Spleen (tissue), 11 donors: ENCODE data around the gene PAQR8. TPM values are rescaled to one million over a fixed set of nuclear protein-coding genes. Genes with fewer than 3 reads are reported as not detected.

Source experiments
- DNase-seq: peaks from one replicate; pipeline ENCODE4 v3.0.0-alpha.2; 2020
- H3K27ac ChIP-seq, 8 donors: fragments of 200-600 bp; sonication (generic) in 7 of 8; 1 replicate in 4 of 8; 2 replicates in 4 of 8; pipeline versions ENCODE4 v1.5.0 to v1.8.0; 2016 to 2021; ENCODE audit warnings: inconsistent platforms in 4 of 8, mild to moderate bottlenecking in 4 of 8, moderate library complexity in 1 of 8
- H3K27me3 ChIP-seq, 7 donors: fragments of 200-600 bp; sonication (generic) in 6 of 7; replicated peaks in 1 of 7; 1 replicate in 4 of 7; 2 replicates in 3 of 7; pipeline versions ENCODE4 v1.5.0 to v1.8.0; 2016 to 2021; ENCODE audit warnings: inconsistent platforms in 3 of 7, mild to moderate bottlenecking in 1 of 7
- H3K36me3 ChIP-seq, 6 donors: fragments of 200-600 bp; sonication (generic) in 5 of 6; 1 replicate in 4 of 6; 2 replicates in 2 of 6; pipeline versions ENCODE4 v1.5.0 to v1.8.0; 2016 to 2021; ENCODE audit warnings: inconsistent platforms in 2 of 6
- H3K4me1 ChIP-seq, 6 donors: fragments of 200-600 bp; sonication (generic) in 5 of 6; 1 replicate in 3 of 6; 2 replicates in 3 of 6; pipeline versions ENCODE4 v1.5.0 to v1.8.0; 2016 to 2021; ENCODE audit warnings: inconsistent platforms in 3 of 6
- H3K4me3 ChIP-seq, 8 donors: fragments of 200-600 bp; sonication (generic) in 7 of 8; 1 replicate in 4 of 8; 2 replicates in 4 of 8; pipeline versions ENCODE4 v1.5.0 to v1.8.0; 2016 to 2021; ENCODE audit warnings: inconsistent platforms in 4 of 8, mild to moderate bottlenecking in 4 of 8, moderate library complexity in 2 of 8
- H3K9me3 ChIP-seq, 8 donors: fragments of 200-600 bp; sonication (generic) in 7 of 8; 1 replicate in 4 of 8; 2 replicates in 4 of 8; pipeline versions ENCODE4 v1.5.0 to v1.8.0; 2016 to 2021; ENCODE audit warnings: inconsistent platforms in 4 of 8
- POLR2A ChIP-seq, 3 donors: fragments of 450-650 bp; IDR thresholded peaks; one replicate each; pipeline ENCODE4 v1.5.1; 2017; ENCODE audit warnings: antibody characterized with exemption in 3 of 3, mild to moderate bottlenecking in 1 of 3
- POLR2AphosphoS5 ChIP-seq, 3 donors: sonication (generic); formaldehyde crosslinking; IDR thresholded peaks; one replicate each; pipeline ENCODE4 v1.5.1; 2017; ENCODE audit warnings: antibody characterized with exemption in 3 of 3
- WGBS, 5 donors: extraction: QIAGEN DNeasy Blood & Tissue Kit in 3 of 5; methylation state at CpG; one replicate each; pipeline versions ENCODE4 v1.1.5 to v1.1.7; 2013 to 2018; 5-methylcytosine and 5-hydroxymethylcytosine counted together
- intact Hi-C: fragments of 100-400 bp; cut with DNase I; formaldehyde crosslinking; loops from one replicate; pipeline ENCODE4 v1.15.0; 2023; ENCODE audit warnings: low total_unique reads
- polyA plus RNA-seq, 3 donors: library from polyadenylated mRNA; stranded (reverse); fragments of 200-250 nt; gene quantifications; one replicate each; pipeline ENCODE4 v1.2.1, GENCODE V29; 2013
- total RNA-seq, 7 donors: library from RNA; depleted of rRNA in 3 of 7; stranded (reverse); fragments of >200 nt in 3 of 7; fragmentation: NEBNext Ultra II Directional in 4 of 7; extraction: Animal tissue kit (Norgen Biotek cat#: 25700) in 4 of 7; gene quantifications; one replicate each; pipeline versions ENCODE4 v1.1.0 to v1.2.1, GENCODE V29; 2016 to 2021
- TF ChIP-seq, protein P1 (sequence below), 11 experiments: fragments of 200-600 bp in 7 of 11; fragments of 450-650 bp in 4 of 11; sonication (generic) in 4 of 11; IDR thresholded peaks in 8 of 11; conservative IDR thresholded peaks in 3 of 11; 1 replicate in 7 of 11; 2 replicates in 4 of 11; pipeline versions ENCODE4 v1.4.0 to v1.8.0; 2016 to 2021; ENCODE audit warnings: antibody characterized with exemption in 11 of 11, inconsistent platforms in 4 of 11, mild to moderate bottlenecking in 1 of 11
- donor health status: healthy with polysubstance abuse.
- donor health status: DM: no; HTN: no; CAD: no; lungs with moderate emphysema.
- donor health status: DM: no; HTN: no; CAD: no.
- donor health status: Bipolar disorder and iron deficiency.
- donor health status: healthy.
- donor health status: DM: no; HTN: no; CAD: no.
- donor health status: DM: yes; HTN: yes; CAD: no.

PAQR8 gene
- total and polyA plus RNA-seq, 10 donors: 3.5 to 13.3 (median 9.7) TPM

GRCh38 chr6:52369234-52369633 lies 7.3 kb downstream of the PAQR8 start:
- H3K36me3 ChIP-seq: peaks cover 0 to 41% (median 2%) of the 10 kb centered on the region in 6 donors
- peaks cover 0 to 15% (median 3%) of the 10 kb centered on the region in 6 donors for H3K4me1 ChIP-seq
- H3K4me3 ChIP-seq: no peak overlapping the region
- 91 to 99% (median 94%) methylated on average over 2 of the region's 2 CpGs for WGBS, 5 donors
- H3K9me3 ChIP-seq: peaks cover 0 to 3% (median 0%) of the 10 kb centered on the region in 8 donors
- TF ChIP-seq POLR2A (IDR thresholded peaks at IDR 0.05): no peak
- TF ChIP-seq, protein P1, sequence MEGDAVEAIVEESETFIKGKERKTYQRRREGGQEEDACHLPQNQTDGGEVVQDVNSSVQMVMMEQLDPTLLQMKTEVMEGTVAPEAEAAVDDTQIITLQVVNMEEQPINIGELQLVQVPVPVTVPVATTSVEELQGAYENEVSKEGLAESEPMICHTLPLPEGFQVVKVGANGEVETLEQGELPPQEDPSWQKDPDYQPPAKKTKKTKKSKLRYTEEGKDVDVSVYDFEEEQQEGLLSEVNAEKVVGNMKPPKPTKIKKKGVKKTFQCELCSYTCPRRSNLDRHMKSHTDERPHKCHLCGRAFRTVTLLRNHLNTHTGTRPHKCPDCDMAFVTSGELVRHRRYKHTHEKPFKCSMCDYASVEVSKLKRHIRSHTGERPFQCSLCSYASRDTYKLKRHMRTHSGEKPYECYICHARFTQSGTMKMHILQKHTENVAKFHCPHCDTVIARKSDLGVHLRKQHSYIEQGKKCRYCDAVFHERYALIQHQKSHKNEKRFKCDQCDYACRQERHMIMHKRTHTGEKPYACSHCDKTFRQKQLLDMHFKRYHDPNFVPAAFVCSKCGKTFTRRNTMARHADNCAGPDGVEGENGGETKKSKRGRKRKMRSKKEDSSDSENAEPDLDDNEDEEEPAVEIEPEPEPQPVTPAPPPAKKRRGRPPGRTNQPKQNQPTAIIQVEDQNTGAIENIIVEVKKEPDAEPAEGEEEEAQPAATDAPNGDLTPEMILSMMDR (IDR thresholded peaks at IDR 0.05 in 8 of 11, conservative IDR thresholded peaks at IDR 0.05 in 3 of 11): no peak
- no peak for TF ChIP-seq POLR2AphosphoS5 (IDR thresholded peaks at IDR 0.05)
- H3K27ac ChIP-seq: no peak overlapping the region
- no peak for DNase-seq
- H3K27me3 ChIP-seq: no peaks in the 10 kb centered on the region
- intact Hi-C loops: loop anchor here (10.0 kb wide), 1 partner anchor 64 kb away; no protein-coding TSS in a partner anchor

DNA sequence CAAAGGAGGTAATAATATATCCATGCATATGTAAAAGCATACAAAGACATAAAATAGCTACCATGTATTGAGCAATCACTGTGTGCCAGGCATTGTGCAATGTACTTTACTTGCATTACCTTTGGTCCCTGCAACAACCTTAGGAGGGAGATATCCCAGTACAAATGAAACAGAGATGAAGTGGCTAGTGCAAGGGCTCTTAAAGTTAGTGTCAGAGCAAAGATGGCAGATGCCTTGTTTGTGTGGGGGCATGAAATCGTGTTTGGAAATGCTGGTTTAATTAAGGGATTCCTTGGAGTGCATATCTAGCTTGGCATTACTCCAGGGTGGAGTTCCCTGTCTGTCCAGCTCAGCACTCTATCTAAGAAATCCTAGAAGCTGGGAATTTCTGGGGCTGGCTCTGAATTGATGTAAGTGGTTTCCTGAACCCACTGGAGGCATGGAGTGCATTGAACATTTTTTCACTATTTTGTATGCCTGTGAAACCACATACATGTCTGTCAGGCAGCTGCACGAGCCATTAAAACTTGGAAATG lies 9.8 kb downstream of the PAQR8 start:
- Histone ChIP-seq H3K27me3 (no peaks in the 10 kb centered on the region), H3K4me3 (no peak overlapping the region), H3K4me1 (peaks cover 0 to 27% (median 16%) of the 10 kb centered on the region in 6 donors), H3K36me3 (peaks cover 0 to 35% (median 2%) of the 10 kb centered on the region in 6 donors), H3K27ac (no peak overlapping the region), H3K9me3 (peaks cover 0 to 3% (median 0%) of the 10 kb centered on the region in 8 donors)
- TF ChIP-seq, protein P1 (IDR thresholded peaks at IDR 0.05 in 8 of 11, conservative IDR thresholded peaks at IDR 0.05 in 3 of 11): no peak
- TF ChIP-seq POLR2AphosphoS5 (IDR thresholded peaks at IDR 0.05): no peak
- no peak for TF ChIP-seq POLR2A (IDR thresholded peaks at IDR 0.05)
- DNase-seq: no peak
- intact Hi-C loops: no loop called here
- 58 to 89% (median 81%) methylated on average over 2 of the region's 2 CpGs for WGBS, 5 donors

- TF ChIP-seq, protein P1 (IDR thresholded peaks at IDR 0.05 in 8 of 11, conservative IDR thresholded peaks at IDR 0.05 in 3 of 11): no peak
- TF ChIP-seq POLR2AphosphoS5 (IDR thresholded peaks at IDR 0.05): no peak
- no peak for TF ChIP-seq POLR2A (IDR thresholded peaks at IDR 0.05)
- no peak overlapping the region for H3K4me3 ChIP-seq
- H3K27ac ChIP-seq: no peak overlapping the region
- peaks cover 0 to 42% (median 31%) of the 10 kb centered on the region in 6 donors for H3K4me1 ChIP-seq
- WGBS, 5 donors: 96 to 99% (median 97%) methylated on average over 5 of the region's 5 CpGs
- H3K27me3 ChIP-seq: no peaks in the 10 kb centered on the region
- intact Hi-C loops: no loop called here
- no peak for DNase-seq
- H3K36me3 ChIP-seq: peaks cover 0 to 21% (median 0%) of the 10 kb centered on the region in 6 donors
- peaks cover 0 to 3% (median 0%) of the 10 kb centered on the region in 8 donors for H3K9me3 ChIP-seq
Measured at GRCh38 chr6:52373151-52373690, 11.3 kb downstream of the PAQR8 start.

DNA sequence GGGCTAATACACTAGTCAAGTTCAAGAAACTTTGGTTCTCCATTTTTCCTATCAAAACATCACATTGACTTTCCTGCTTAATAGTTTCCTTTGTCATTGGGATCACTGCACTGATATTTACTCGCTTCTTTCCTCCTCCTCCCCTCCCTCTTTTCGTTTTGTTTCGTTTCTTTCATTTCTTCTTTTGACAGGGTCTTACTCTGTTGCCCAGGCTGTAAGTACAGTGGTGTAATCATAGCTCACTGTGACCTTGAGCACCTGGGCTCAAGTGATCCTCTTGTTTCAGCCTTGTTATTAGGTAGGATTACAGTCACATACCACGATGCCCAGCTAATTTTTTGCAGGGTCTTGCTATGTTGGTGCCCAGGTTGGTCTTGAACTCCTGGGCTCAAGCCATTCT lies 12.3 kb downstream of the PAQR8 start:
- peaks cover 0 to 13% (median 0%) of the 10 kb centered on the region in 6 donors for H3K36me3 ChIP-seq
- H3K9me3 ChIP-seq: peaks cover 0 to 3% (median 0%) of the 10 kb centered on the region in 8 donors
- peaks cover 0 to 43% (median 32%) of the 10 kb centered on the region in 6 donors for H3K4me1 ChIP-seq
- 89 to 95% (median 91%) methylated on average over 4 of the region's 4 CpGs for WGBS, 5 donors
- no peak overlapping the region for H3K27ac ChIP-seq
- H3K4me3 ChIP-seq: no peak overlapping the region
- DNase-seq: no peak
- TF ChIP-seq POLR2A (IDR thresholded peaks at IDR 0.05) (no peak), POLR2AphosphoS5 (IDR thresholded peaks at IDR 0.05) (no peak)
- TF ChIP-seq, protein P1 (IDR thresholded peaks at IDR 0.05 in 8 of 11, conservative IDR thresholded peaks at IDR 0.05 in 3 of 11): no peak
- intact Hi-C loops: no loop called here
- H3K27me3 ChIP-seq: no peaks in the 10 kb centered on the region
